NB4 (cell line): ENCODE data around the gene ZCCHC14.

ENCODE experiments used
- CTCF ChIP-seq: IDR thresholded peaks from one replicate; pipeline ENCODE4 v1.5.1; 2012; ENCODE audit warnings: low read depth, low read length
- MYC ChIP-seq: IDR thresholded peaks from 2 replicates; pipeline ENCODE4 v1.6.1; 2011; ENCODE audit warnings: low read depth, low read length
- POLR2A ChIP-seq: IDR thresholded peaks from 2 replicates; pipeline ENCODE4 v1.6.1; 2011; ENCODE audit warnings: mild to moderate bottlenecking; ENCODE audit not compliant: insufficient read length; ENCODE audit errors: extremely low read depth

GRCh38 chr16:87534751-87535150 lies 41.9 kb upstream of the ZCCHC14 start:
- TF ChIP-seq POLR2A (no peak), CTCF (no peak), MYC (no peak)
